Activated naive CD4-positive, alpha-beta T cell treated with anti-CD3 and anti-CD28 coated beads, Interleukin-2, amount 50 U/mL, for 24 hours (primary cell): Measurements from ENCODE around the gene CYLC2.

Source experiments
- H3K27ac Mint-ChIP-seq: one replicate; pipeline ENCODE4 v1.8.0; 2021; ENCODE audit warnings: mild to moderate bottlenecking, mixed read lengths
- H3K27me3 Mint-ChIP-seq: one replicate; pipeline ENCODE4 v1.8.0; 2021; ENCODE audit warnings: mixed read lengths
- H3K36me3 Mint-ChIP-seq: one replicate; pipeline ENCODE4 v1.8.0; 2021; ENCODE audit warnings: mixed read lengths
- H3K4me1 Mint-ChIP-seq: one replicate; pipeline ENCODE4 v1.8.0; 2021; ENCODE audit warnings: mixed read lengths
- H3K4me3 Mint-ChIP-seq: one replicate; pipeline ENCODE4 v1.8.0; 2021; ENCODE audit warnings: mild to moderate bottlenecking, mixed read lengths
- H3K9me3 Mint-ChIP-seq: one replicate; pipeline ENCODE4 v1.8.0; 2021; ENCODE audit warnings: mixed read lengths

CYLC2 gene, protein sequence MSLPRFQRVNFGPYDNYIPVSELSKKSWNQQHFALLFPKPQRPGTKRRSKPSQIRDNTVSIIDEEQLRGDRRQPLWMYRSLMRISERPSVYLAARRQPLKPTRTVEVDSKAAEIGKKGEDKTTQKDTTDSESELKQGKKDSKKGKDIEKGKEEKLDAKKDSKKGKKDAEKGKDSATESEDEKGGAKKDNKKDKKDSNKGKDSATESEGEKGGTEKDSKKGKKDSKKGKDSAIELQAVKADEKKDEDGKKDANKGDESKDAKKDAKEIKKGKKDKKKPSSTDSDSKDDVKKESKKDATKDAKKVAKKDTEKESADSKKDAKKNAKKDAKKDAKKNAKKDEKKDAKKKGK

DNA sequence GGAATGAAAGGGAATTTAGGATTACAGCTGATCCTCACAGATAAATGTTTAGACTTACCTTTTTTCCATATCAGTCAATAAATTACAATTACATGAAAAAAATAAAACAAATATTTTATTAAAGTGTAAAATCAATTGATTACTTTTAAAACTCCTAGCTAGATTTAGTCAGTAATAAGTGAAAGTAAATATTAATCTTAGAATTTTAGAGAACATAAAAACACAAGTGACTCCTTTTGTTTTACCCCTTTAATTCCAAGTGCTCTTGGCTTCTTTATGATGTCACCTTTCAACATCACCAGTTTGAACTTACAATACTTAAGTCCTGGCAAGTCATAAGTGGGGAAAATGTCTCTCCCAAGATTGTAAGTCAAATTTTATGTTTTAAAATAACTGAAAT, at the start of gene CYLC2:
CYLC2 (plus strand) TSS at position 301 of the 400 bp plus-strand sequence; CDS start at position 349, 48 bp downstream.
- no peaks in the 10 kb centered on the region for H3K36me3 Mint-ChIP-seq
- no peak within 1 kb of the TSS for H3K27ac Mint-ChIP-seq
- no peaks in the 10 kb centered on the region for H3K9me3 Mint-ChIP-seq
- H3K27me3 Mint-ChIP-seq = no peaks in the 10 kb centered on the region
- no peak within 1 kb of the TSS for H3K4me3 Mint-ChIP-seq
- H3K4me1 Mint-ChIP-seq = no peaks in the 10 kb centered on the region

DNA sequence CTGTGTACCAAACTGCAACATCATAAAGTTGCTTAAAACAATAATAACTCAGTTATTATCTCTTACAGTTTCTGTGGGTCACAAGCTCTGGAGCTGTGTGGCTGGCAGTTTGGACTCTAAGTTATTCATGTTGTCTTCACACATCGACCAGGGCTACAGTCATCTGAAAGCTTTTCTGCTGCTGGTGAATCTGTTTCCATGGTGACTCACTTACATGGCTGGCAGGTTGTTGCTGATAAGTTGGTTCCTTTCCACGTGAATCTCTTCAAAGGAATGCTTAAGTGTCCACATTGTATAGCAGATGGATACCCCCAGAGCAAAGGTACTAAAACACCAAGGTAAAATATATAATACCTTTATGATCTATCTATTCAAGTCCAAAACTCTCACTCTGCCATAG, 44.8 kb upstream of the CYLC2 start:
- Mint-ChIP-seq H3K27ac (no peak overlapping the region), H3K9me3 (peaks cover 11% of the 10 kb centered on the region), H3K36me3 (no peaks in the 10 kb centered on the region), H3K4me1 (no peaks in the 10 kb centered on the region), H3K27me3 (no peaks in the 10 kb centered on the region), H3K4me3 (no peak overlapping the region)

DNA sequence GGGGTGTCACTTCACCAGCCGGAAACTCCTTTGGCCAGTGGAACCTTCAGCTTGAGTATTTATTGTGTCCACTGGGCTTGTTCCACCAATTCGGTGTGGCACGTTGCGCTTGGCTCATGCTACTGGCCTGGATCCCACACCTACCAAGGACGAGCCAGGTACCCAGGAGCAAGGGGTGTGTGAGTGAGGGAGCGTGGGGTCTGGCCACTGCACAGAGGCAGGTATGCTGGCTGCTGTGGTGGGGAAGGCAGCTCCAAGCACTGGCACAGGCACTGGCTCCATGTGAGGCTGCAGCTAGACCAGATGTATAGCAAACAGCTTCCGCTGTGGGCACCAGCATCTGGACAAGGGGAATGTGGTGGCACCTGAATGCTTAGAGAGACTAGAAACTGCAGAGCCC, 28.1 kb upstream of the CYLC2 start:
- Mint-ChIP-seq H3K4me1 (no peaks in the 10 kb centered on the region), H3K36me3 (no peaks in the 10 kb centered on the region), H3K27me3 (no peaks in the 10 kb centered on the region), H3K4me3 (no peak overlapping the region), H3K9me3 (peaks cover 11% of the 10 kb centered on the region), H3K27ac (no peak overlapping the region)

DNA sequence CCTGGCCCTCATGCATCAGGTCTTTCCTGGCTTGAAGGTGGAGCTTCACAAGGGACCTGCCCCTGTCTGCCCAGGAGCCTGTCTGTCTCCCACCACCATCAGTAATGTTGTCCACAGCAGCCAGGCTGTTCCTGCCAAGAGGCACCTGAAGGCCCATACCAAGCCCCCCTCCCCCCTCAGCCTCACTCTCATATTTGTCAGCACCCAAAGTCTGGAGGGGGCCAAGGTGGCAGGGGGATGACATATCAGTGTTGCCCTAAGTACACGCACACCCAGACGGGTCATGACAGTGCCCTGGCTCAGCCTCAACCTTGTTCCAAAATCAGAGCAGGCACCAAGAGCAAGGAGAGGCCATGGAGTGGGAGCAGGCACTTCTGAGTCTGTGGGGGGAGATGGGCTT, 27.2 kb upstream of the CYLC2 start:
- Mint-ChIP-seq H3K4me1 (no peaks in the 10 kb centered on the region), H3K27me3 (no peaks in the 10 kb centered on the region), H3K36me3 (no peaks in the 10 kb centered on the region), H3K9me3 (peaks cover 12% of the 10 kb centered on the region), H3K27ac (no peak overlapping the region), H3K4me3 (no peak overlapping the region)

DNA sequence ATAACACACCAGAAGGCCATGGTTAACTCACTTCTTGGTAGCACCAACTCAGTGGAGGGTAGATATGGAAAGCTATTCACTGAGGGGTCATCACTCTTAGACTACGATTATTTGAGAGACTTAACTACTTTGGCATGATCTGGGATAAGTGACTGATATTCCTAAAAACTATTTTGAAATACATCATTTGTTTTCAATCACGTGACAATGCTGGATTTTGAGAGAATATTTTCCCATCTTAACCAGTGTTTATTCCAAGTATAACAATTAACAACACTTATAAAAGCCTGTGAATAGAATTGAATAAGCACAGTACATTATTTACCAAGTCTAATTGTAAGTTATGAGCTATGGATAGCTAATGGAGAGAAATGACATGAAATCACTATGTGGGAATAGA, 22.4 kb upstream of the CYLC2 start:
- Mint-ChIP-seq H3K27me3 (no peaks in the 10 kb centered on the region), H3K9me3 (peaks cover 17% of the 10 kb centered on the region), H3K36me3 (no peaks in the 10 kb centered on the region), H3K4me1 (no peaks in the 10 kb centered on the region), H3K27ac (no peak overlapping the region), H3K4me3 (no peak overlapping the region)

DNA sequence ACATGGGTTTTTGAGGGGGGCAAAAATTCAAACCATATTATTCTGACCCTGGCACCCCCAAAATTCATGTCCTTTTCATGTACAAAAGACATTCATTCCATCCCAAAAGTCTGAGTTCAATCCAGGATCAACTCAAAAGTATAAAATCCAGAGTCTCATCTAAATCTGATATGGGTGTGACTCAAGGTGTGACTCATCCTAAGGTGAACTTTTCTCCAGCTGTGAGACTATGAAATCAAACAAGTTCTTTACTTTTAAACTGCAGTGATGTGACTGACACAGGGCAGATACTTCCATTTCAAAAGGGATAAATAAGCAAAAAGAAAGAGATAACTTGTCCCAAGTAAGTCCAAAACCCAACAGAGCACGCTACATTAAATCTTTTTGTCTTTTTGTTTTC, 20.6 kb upstream of the CYLC2 start:
- H3K27ac Mint-ChIP-seq = no peak overlapping the region
- no peaks in the 10 kb centered on the region for H3K36me3 Mint-ChIP-seq
- H3K9me3 Mint-ChIP-seq = peaks cover 17% of the 10 kb centered on the region
- H3K4me1 Mint-ChIP-seq = no peaks in the 10 kb centered on the region
- H3K4me3 Mint-ChIP-seq = no peak overlapping the region
- H3K27me3 Mint-ChIP-seq = no peaks in the 10 kb centered on the region

DNA sequence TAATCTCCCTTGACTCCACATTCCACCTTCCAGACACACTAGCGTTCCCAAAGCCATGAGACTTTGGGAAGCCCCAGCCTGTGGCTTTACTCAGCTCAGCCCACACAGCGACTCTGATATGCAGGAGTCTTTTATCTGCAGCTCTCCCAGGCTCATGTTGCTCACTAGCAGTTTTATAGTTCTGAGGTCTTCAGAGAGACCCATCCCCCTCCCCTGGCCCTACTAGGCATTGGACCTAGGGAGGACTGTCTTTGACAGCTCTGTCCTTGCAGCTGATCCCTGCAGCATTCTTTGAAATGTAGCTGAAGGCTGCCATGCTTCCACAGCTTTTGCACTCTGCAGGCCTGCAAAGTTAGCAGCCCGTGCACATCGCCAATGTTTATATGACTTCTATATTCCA, 19.9 kb upstream of the CYLC2 start:
- no peaks in the 10 kb centered on the region for H3K36me3 Mint-ChIP-seq
- no peak overlapping the region for H3K27ac Mint-ChIP-seq
- H3K4me3 Mint-ChIP-seq = no peak overlapping the region
- no peaks in the 10 kb centered on the region for H3K4me1 Mint-ChIP-seq
- H3K9me3 Mint-ChIP-seq = peaks cover 16% of the 10 kb centered on the region
- H3K27me3 Mint-ChIP-seq = no peaks in the 10 kb centered on the region

DNA sequence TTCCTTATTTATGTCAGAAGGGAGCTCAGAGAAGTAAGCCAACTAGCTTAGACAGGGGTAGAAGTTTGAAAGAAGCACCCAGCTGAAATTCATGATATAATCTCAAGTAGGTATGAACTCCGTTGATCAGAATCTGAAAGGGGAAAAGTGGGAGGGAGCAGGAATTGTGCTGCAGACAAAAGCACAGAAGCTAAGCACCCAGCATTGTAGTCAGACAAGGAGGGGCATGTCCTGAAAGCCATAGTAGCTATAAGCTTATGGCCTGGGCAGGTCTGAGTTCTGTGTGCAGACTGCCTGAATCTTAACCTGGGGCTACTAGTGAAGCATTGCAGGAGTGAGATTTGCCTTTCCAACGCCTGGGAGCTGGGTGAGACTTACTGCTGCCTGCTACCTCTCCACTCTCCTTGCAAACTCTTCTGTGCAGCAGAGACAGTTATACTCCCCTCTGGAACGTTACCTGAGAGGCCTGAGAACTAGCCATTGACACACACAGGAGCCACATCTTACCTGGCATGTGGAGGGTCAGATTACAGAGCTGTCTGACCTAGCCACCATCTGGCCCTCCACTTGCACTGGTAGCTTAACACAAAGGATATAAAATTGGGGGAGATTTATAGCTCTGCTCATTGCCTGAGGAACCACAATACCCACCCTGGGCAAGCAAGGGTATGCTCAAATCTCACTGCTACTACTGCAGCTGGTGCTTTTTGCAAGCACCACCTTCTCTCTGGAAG, 9.8 kb upstream of the CYLC2 start:
- H3K27ac Mint-ChIP-seq = no peak overlapping the region
- H3K4me3 Mint-ChIP-seq = no peak overlapping the region

DNA sequence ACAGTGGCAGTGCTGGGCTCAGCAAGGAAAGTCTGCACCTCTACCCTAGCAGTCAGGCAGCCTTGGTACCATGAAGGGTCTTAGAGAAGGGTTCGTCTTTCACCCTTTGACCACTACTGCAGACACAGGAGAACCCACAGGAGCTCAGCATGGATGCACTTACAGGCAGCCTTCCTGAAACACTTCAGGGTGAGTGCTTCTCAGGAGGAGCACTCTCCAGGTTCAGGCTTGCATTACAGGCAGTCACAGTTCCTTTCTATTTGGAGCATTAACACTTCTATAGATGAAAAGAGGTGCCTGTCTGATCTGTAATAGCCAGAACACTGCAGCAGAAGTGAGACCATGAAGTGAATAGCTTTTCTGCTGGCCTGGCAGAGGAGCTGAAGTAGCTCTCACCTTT, 8.7 kb upstream of the CYLC2 start:
- Mint-ChIP-seq H3K27me3 (no peaks in the 10 kb centered on the region), H3K4me1 (no peaks in the 10 kb centered on the region), H3K4me3 (no peak overlapping the region), H3K36me3 (no peaks in the 10 kb centered on the region), H3K9me3 (no peaks in the 10 kb centered on the region), H3K27ac (no peak overlapping the region)

More for the DNA sequence above, 9.8 kb upstream of the CYLC2 start:
- Mint-ChIP-seq H3K36me3 (no peaks in the 10 kb centered on the region), H3K4me1 (no peaks in the 10 kb centered on the region), H3K9me3 (no peaks in the 10 kb centered on the region), H3K27me3 (no peaks in the 10 kb centered on the region)

DNA sequence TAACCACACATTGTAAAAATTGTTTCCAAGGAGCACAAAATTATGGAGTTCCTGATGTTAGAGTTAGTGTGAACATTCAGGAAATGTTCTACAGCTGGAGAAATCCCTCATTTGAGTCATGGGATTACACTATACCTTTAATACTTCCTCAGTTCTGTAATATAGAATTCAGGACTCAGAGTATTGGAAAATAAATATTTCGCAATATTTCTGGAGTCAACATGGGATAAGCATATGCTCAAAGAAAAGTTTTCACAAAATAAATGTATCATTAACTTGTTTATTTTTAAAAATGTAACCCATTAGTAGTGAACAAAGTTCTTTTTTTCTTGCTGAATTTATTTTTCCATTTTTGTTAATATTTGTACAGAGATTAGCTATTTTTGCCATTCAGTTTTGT, 8.6 kb downstream of the CYLC2 start:
- no peaks in the 10 kb centered on the region for H3K36me3 Mint-ChIP-seq

DNA sequence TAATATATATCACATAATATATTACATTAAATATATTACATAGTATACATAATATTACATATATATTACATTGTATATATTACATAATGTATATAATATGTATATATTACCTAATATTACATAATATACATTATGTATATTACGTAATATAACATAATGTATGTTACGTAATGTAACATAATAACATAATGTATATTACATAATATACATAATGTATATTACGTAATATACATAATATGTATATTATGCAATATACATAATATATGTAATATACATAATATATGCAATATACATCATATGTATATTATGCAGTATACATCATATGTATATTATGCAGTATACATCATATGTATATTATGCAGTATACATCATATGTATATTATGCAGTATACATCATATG, 19.1 kb downstream of the CYLC2 start:
- Mint-ChIP-seq H3K4me1 (no peaks in the 10 kb centered on the region), H3K36me3 (no peaks in the 10 kb centered on the region), H3K4me3 (no peak overlapping the region), H3K27ac (no peak overlapping the region), H3K9me3 (no peaks in the 10 kb centered on the region), H3K27me3 (no peaks in the 10 kb centered on the region)

More for the DNA sequence above, 8.6 kb downstream of the CYLC2 start:
- no peaks in the 10 kb centered on the region for H3K4me1 Mint-ChIP-seq
- H3K4me3 Mint-ChIP-seq = no peak overlapping the region
- H3K9me3 Mint-ChIP-seq = no peaks in the 10 kb centered on the region
- H3K27me3 Mint-ChIP-seq = no peaks in the 10 kb centered on the region
- H3K27ac Mint-ChIP-seq = no peak overlapping the region

DNA sequence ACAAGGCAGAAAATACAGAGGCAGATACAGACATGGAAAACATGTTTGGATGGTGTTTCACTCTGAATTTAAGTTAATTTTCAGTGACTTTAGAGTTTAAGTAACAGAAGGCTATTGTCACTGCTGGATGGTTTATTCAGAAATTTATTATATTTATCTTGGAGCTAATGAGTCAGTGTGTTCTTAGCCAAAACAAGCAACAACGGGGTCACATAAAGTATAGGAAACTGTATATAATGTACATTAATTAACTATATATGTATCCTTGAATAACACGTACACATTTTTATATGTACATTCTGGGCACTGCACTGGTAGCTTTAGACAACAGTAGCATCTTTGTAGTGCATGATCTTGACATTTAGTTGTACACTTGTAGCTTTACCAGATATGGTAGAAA, 30.7 kb downstream of the CYLC2 start:
- Mint-ChIP-seq H3K36me3 (no peaks in the 10 kb centered on the region), H3K4me3 (no peak overlapping the region), H3K4me1 (no peaks in the 10 kb centered on the region), H3K27ac (no peak overlapping the region), H3K27me3 (no peaks in the 10 kb centered on the region), H3K9me3 (no peaks in the 10 kb centered on the region)

DNA sequence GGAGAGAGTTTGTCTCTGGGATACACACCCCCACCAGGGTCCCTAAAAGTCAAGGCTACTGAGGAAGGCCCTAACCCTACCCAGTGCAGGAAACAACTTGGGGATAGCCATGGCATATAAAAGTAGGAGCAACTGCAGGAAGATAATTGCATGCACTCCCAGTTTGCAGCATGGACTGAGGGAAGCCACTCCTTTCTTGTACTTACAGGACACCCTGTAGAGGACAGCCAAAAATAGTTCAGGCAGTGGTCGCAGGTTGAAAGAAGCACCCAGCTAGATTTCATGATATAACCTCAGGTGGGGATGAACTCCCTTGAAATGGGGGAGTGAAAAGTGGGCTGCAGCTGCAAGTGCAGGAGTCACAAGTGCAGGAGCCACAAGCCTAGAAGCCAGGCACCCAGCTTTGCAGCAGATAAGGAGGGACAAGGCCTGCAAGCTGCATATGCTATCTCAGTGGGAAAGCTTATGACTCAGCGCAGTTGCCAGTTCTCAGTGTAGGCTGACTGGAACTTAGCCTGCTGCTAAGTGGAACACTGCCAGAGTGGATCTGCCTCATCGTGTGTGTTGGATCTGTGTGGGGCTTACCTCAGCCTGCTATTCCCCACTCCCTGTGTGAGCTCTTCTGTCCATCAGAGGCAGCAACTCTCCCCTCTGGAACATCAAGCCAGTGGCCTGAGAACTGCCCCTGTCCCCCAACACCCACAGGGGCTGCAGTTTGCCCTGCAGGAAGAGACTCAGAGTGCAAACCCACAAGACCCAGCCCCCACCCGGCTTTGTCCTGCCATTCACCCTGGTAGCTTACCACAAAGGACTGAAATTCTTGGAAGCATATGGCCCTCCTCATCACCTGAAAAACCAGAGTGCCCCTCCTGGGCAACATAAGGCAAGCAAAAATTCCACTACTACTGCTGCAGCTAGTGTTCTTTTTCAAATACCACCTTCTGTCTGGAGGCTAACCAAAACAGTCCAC, 42.7 kb downstream of the CYLC2 start:
- H3K36me3 Mint-ChIP-seq = no peaks in the 10 kb centered on the region

DNA sequence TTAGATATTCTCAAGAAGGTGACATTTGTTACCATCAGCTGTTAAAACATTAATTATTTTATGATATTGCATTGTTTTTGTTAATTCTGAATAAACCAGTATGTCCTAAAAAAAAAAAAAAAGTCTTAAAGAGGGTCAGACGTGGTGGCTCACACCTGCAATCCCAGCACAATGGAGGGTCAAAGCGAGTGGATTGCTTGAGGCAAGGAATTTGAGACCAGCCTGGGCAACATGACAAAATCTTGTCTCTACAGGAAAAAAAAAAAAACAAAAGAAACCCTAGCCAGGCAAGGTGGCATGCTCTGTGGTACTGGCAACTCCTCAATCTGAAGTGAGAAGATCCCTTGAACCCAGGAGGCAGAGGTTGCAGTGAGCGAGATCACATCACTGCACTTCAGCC, 46.8 kb downstream of the CYLC2 start:
- Mint-ChIP-seq H3K4me1 (no peaks in the 10 kb centered on the region), H3K27ac (no peak overlapping the region), H3K9me3 (peaks cover 4% of the 10 kb centered on the region), H3K4me3 (no peak overlapping the region), H3K27me3 (no peaks in the 10 kb centered on the region), H3K36me3 (no peaks in the 10 kb centered on the region)

More for the DNA sequence above, 42.7 kb downstream of the CYLC2 start:
- Mint-ChIP-seq H3K9me3 (peaks cover 4% of the 10 kb centered on the region), H3K4me1 (no peaks in the 10 kb centered on the region), H3K27ac (no peak overlapping the region), H3K27me3 (no peaks in the 10 kb centered on the region), H3K4me3 (no peak overlapping the region)
